Testis (tissue), 3 donors: ENCODE results near the gene SLC35B1. TPM values are rescaled to one million over a fixed set of nuclear protein-coding genes. Genes with fewer than 3 reads are reported as not detected.

Experiments used
- DNase-seq: peaks from one replicate; pipeline ENCODE4 v3.0.0-alpha.2; 2019
- H3K27ac ChIP-seq, 2 donors: fragments of 200-600 bp; sonication (generic); one replicate each; pipeline ENCODE4 v1.5.1; 2019
- H3K27me3 ChIP-seq: fragments of 200-600 bp; sonication (generic); one replicate; pipeline ENCODE4 v1.5.1; 2019
- H3K36me3 ChIP-seq: fragments of 200-600 bp; sonication (generic); one replicate; pipeline ENCODE4 v1.5.1; 2017; ENCODE audit warnings: low read depth; ENCODE audit errors: missing control alignments
- H3K4me1 ChIP-seq: fragments of 200-600 bp; sonication (generic); one replicate; pipeline ENCODE4 v1.5.1; 2019
- H3K4me3 ChIP-seq, 2 donors: fragments of 200-600 bp; sonication (generic); one replicate each; pipeline ENCODE4 v1.5.1; 2017 to 2019
- H3K9me3 ChIP-seq: fragments of 200-600 bp; sonication (generic); one replicate; pipeline ENCODE4 v1.5.1; 2017
- CTCF ChIP-seq, 3 experiments: fragments of 450-650 bp in 2 of 3; fragments of 200-600 bp in 1 of 3; sonication (generic) in 1 of 3; IDR thresholded peaks; one replicate each; pipeline ENCODE4 v1.5.1; 2016 to 2019; ENCODE audit warnings: antibody characterized with exemption in 3 of 3, mild to moderate bottlenecking in 2 of 3, moderate library complexity in 1 of 3
- POLR2A ChIP-seq: fragments of 450-650 bp; IDR thresholded peaks from one replicate; pipeline ENCODE4 v1.6.1; 2017; ENCODE audit warnings: antibody characterized with exemption, mild to moderate bottlenecking, moderate library complexity
- WGBS, 2 donors: methylation state at CpG; one replicate each; pipeline ENCODE4 v1.1.5; 2018; 5-methylcytosine and 5-hydroxymethylcytosine counted together
- intact Hi-C: fragments of 100-400 bp; cut with DNase I; formaldehyde crosslinking; loops from one replicate; pipeline ENCODE4 v1.15.1; 2023; ENCODE audit warnings: low total_unique reads
- polyA plus RNA-seq: library from polyadenylated mRNA; stranded (reverse); fragments of 350-450 nt; fragmentation: Illumina TruSeq; extraction: RNeasy Lipid Tissue Mini Kit (QIAGEN cat#74804); gene quantifications from one replicate; pipeline ENCODE4 v1.2.3, GENCODE V29; 2014; ENCODE audit warnings: low read depth, low replicate concordance; ENCODE audit not compliant: insufficient read depth
- total RNA-seq, 2 donors: library from RNA; depleted of rRNA; stranded (reverse); fragments of >200 nt; gene quantifications; one replicate each; pipeline ENCODE4 v1.2.3, GENCODE V29; 2016

Gene SLC35B1
- total and polyA plus RNA-seq, 3 donors from 2014 or later, result 39.9 to 66.3 (median 45.4) TPM

GRCh38 chr17:49705254-49705653, 2.5 kb downstream of the SLC35B1 start:
- H3K36me3 ChIP-seq, result no peaks in the 10 kb centered on the region
- no peak for DNase-seq
- TF ChIP-seq CTCF (IDR thresholded peaks at IDR 0.05) (no peak), POLR2A (no peak)
- no peaks in the 10 kb centered on the region for H3K27me3 ChIP-seq
- H3K27ac ChIP-seq, result no peak overlapping the region
- H3K4me3 ChIP-seq, result no peak overlapping the region
- peaks cover 16% of the 10 kb centered on the region for H3K4me1 ChIP-seq
- no peaks in the 10 kb centered on the region for H3K9me3 ChIP-seq
- intact Hi-C loops, result loop anchor here (5.0 kb wide), 1 partner anchor 72 kb away; no protein-coding TSS in a partner anchor

- DNase-seq, result peak; percentile 66
- no peaks in the 10 kb centered on the region for H3K27me3 ChIP-seq
- no peaks in the 10 kb centered on the region for H3K36me3 ChIP-seq
- no peak overlapping the region for H3K4me3 ChIP-seq
- H3K9me3 ChIP-seq, result no peaks in the 10 kb centered on the region
- TF ChIP-seq POLR2A, result no peak
- peak; percentile 28 to 40 (median 29) for TF ChIP-seq CTCF (IDR thresholded peaks at IDR 0.05)
- intact Hi-C loops, result loop anchor here (5.0 kb wide), 1 partner anchor 149 kb away; no protein-coding TSS in a partner anchor
- H3K4me1 ChIP-seq, result peaks cover 14% of the 10 kb centered on the region
- WGBS, 2 donors, result 65 to 72% methylated on average over 5 to 6 of the region's 6 CpGs
- no peak overlapping the region for H3K27ac ChIP-seq
Measured at GRCh38 chr17:49703557-49704277, 4.0 kb downstream of the SLC35B1 start.

- Histone ChIP-seq H3K36me3 (no peaks in the 10 kb centered on the region), H3K9me3 (no peaks in the 10 kb centered on the region)
- intact Hi-C loops, result loop anchor here (5.0 kb wide), 1 partner anchor 151 kb away; no protein-coding TSS in a partner anchor
Measured at GRCh38 chr17:49700960-49701359, 6.8 kb downstream of the SLC35B1 start.

GRCh38 chr17:49699966-49700575, 7.7 kb downstream of the SLC35B1 start:
- intact Hi-C loops, result loop anchor here (5.0 kb wide), 1 partner anchor 152 kb away; no protein-coding TSS in a partner anchor
- 76% methylated on average over 8 of the region's 8 CpGs for WGBS, 2 donors
- H3K36me3 ChIP-seq, result no peaks in the 10 kb centered on the region

More at GRCh38 chr17:49700960-49701359, 6.8 kb downstream of the SLC35B1 start:
- Histone ChIP-seq H3K27ac (no peak overlapping the region), H3K27me3 (no peaks in the 10 kb centered on the region), H3K4me3 (no peak overlapping the region), H3K4me1 (no peaks in the 10 kb centered on the region)
- no peak for DNase-seq
- WGBS, 2 donors, result 72 to 84% methylated on average over 6 of the region's 6 CpGs
- TF ChIP-seq CTCF (IDR thresholded peaks at IDR 0.05) (no peak), POLR2A (no peak)

More at GRCh38 chr17:49699966-49700575, 7.7 kb downstream of the SLC35B1 start:
- no peak for DNase-seq
- no peaks in the 10 kb centered on the region for H3K27me3 ChIP-seq
- H3K27ac ChIP-seq, result no peak overlapping the region
- H3K4me1 ChIP-seq, result no peaks in the 10 kb centered on the region
- H3K4me3 ChIP-seq, result no peak overlapping the region
- TF ChIP-seq CTCF (IDR thresholded peaks at IDR 0.05) (no peak), POLR2A (no peak)
- no peaks in the 10 kb centered on the region for H3K9me3 ChIP-seq
